ENCODE results near the gene KLHDC3. TPM values are rescaled to one million over a fixed set of nuclear protein-coding genes. Genes with fewer than 3 reads are reported as not detected.

KLHDC3 gene
- total and polyA plus RNA-seq, 9 of the 15 experiments (the other 6 are each of a cell fraction or from before 2014, with no cell fraction given): 4.5 to 171 (median 107) TPM

GRCh38 chr6:43060034-43060754 lies 46.1 kb downstream of the KLHDC3 start (continued):
- no peak for TF ChIP-seq E4F1 (CRISPR knock-in tag; IDR thresholded peaks at IDR 0.05; ENCODE audit: borderline replicate concordance)
- TF ChIP-seq HMBOX1 (IDR thresholded peaks at IDR 0.05): peak; percentile 33; the same call in 1 of the 2 replicates
- no peak for TF ChIP-seq BRF1 (IDR thresholded peaks at IDR 0.05; ENCODE audit: borderline replicate concordance, extremely low read depth, insufficient read length)
- TF ChIP-seq ZBTB40 (IDR thresholded peaks at IDR 0.05): 0 out of 2 replicates have a peak, but pooled peaks have one; percentile 34
- no peak for TF ChIP-seq ZBTB40 (CRISPR knock-in tag; IDR thresholded peaks at IDR 0.05)
- 0 out of 4 replicates have a peak, but pooled peaks of 1 of the 2 experiments have one; percentile 17 for TF ChIP-seq MAZ (CRISPR knock-in tag; conservative IDR thresholded peaks at IDR 0.05 in 1 of 2, IDR thresholded peaks at IDR 0.05 in 1 of 2)
- peak; percentile 20; the same call in 1 of the 2 replicates for TF ChIP-seq VEZF1 (CRISPR knock-in tag; IDR thresholded peaks at IDR 0.05)
- no peak for TF ChIP-seq SRSF9 (IDR thresholded peaks at IDR 0.05; ENCODE audit: borderline replicate concordance, low read depth, low read length)
- TF ChIP-seq PTBP1 (IDR thresholded peaks at IDR 0.05; ENCODE audit: low read depth, low read length): no peak
- TF ChIP-seq ZNF12 (CRISPR knock-in tag; IDR thresholded peaks at IDR 0.05): 0 out of 2 replicates have a peak, but pooled peaks have one; percentile 42
- TF ChIP-seq SMARCA5 (IDR thresholded peaks at IDR 0.05): 0 out of 2 replicates have a peak, but pooled peaks have one; percentile 62
- TF ChIP-seq KAT7 (CRISPR knock-in tag; IDR thresholded peaks at IDR 0.05; ENCODE audit: borderline replicate concordance): peak; percentile 88; the same call in 1 of the 2 replicates
